ENCODE data around the gene MTIF3. TPM values are rescaled to one million over a fixed set of nuclear protein-coding genes. Genes with fewer than 3 reads are reported as not detected.

The MTIF3 gene
- total RNA-seq, 1 donor from 2014 or later, result 29.6 TPM

GRCh38 chr13:27472441-27472840 lies 22.1 kb upstream of the MTIF3 start:
- TF ChIP-seq CTCF (IDR thresholded peaks at IDR 0.05; ENCODE audit: insufficient read depth, low read depth, low read length) (no peak), EZH2 (IDR thresholded peaks at IDR 0.05; ENCODE audit: insufficient read depth, low read length) (no peak)
- H3K27ac ChIP-seq (ENCODE audit: low read depth, low read length), result no peak overlapping the region
- DNase-seq (ENCODE audit: low read depth) (no peak), FAIRE-seq (no peak)
- H3K9ac ChIP-seq (ENCODE audit: low read length), result no peak overlapping the region
- Mint-ChIP-seq H3K9me3 (ENCODE audit: unreplicated experiment) (no peaks in the 10 kb centered on the region), H3K36me3 (ENCODE audit: low read depth, unreplicated experiment) (no peaks in the 10 kb centered on the region), H3K27ac (ENCODE audit: unreplicated experiment) (no peak overlapping the region), H3K4me1 (ENCODE audit: low read depth, unreplicated experiment) (peaks cover 7% of the 10 kb centered on the region), H3K27me3 (ENCODE audit: low read depth, unreplicated experiment) (peaks cover 4% of the 10 kb centered on the region), H3K4me3 (ENCODE audit: unreplicated experiment) (no peak overlapping the region)
- H3K36me3 ChIP-seq (ENCODE audit: insufficient read depth, low read length), result no peaks in the 10 kb centered on the region
- peak overlapping the region; percentile 26 for H2AFZ ChIP-seq (ENCODE audit: low read depth, low read length)
- no peaks in the 10 kb centered on the region for H3K9me3 ChIP-seq (ENCODE audit: insufficient read depth, low read depth, low read length)
- H3K4me2 ChIP-seq (ENCODE audit: low read length), result no peak overlapping the region
- H4K20me1 ChIP-seq (ENCODE audit: insufficient read depth, low read length), result no peaks in the 10 kb centered on the region
- no peaks in the 10 kb centered on the region for H3K4me1 ChIP-seq (ENCODE audit: insufficient read depth, low read length)
- H3K27me3 ChIP-seq (ENCODE audit: insufficient read depth, low read length), result no peaks in the 10 kb centered on the region
- no peaks in the 10 kb centered on the region for H3K79me2 ChIP-seq (ENCODE audit: insufficient read depth, low read length)
- H3K4me3 ChIP-seq (ENCODE audit: insufficient read depth, low read depth, low read length), result no peak overlapping the region

DNA sequence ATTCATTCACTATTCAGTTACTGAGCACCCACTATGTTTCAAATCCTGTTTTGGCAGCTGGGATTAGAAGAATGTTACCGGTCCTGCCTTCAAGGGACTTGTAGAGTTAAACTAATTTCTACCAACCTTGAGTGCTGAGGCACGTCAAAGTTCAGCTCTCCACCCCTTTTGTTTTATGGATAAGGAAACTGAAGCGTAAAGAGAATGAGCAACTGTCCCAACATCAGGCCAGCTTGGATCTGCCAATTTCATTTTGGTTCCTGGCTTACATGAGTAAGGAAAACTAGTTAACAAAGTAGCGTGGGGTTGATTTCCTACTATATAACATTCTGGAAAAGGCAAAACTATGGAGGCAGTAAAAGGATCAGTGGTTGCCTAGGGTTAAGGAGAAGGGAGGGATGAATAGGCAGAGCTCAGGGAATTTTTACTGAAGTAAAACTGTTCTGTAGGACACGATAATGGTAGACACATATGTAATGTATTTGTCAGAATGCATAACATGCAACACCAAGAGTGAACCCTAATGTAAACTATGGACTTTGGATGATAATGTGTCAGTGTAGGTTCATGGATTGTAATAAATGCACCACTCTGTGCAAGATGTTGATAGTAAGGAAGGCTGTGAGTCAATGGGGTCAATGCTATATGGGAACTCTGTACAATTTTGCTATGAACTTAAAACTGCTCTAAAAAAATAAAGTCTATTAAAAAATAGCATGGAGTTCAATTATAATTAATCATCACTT lies 19.9 kb upstream of the MTIF3 start:
- Mint-ChIP-seq H3K27ac (ENCODE audit: unreplicated experiment) (no peak overlapping the region), H3K9me3 (ENCODE audit: unreplicated experiment) (no peaks in the 10 kb centered on the region), H3K27me3 (ENCODE audit: low read depth, unreplicated experiment) (peaks cover 11% of the 10 kb centered on the region), H3K4me3 (ENCODE audit: unreplicated experiment) (no peak overlapping the region), H3K4me1 (ENCODE audit: low read depth, unreplicated experiment) (no peaks in the 10 kb centered on the region), H3K36me3 (ENCODE audit: low read depth, unreplicated experiment) (no peaks in the 10 kb centered on the region)
- H3K4me2 ChIP-seq (ENCODE audit: low read length), result no peak overlapping the region
- no peak overlapping the region for H3K9ac ChIP-seq (ENCODE audit: low read length)
- H3K9me3 ChIP-seq (ENCODE audit: insufficient read depth, low read depth, low read length), result no peaks in the 10 kb centered on the region
- DNase-seq (ENCODE audit: low read depth) (no peak), FAIRE-seq (no peak)
- no peaks in the 10 kb centered on the region for H3K36me3 ChIP-seq (ENCODE audit: insufficient read depth, low read length)
- H4K20me1 ChIP-seq (ENCODE audit: insufficient read depth, low read length), result no peaks in the 10 kb centered on the region
- TF ChIP-seq CTCF (IDR thresholded peaks at IDR 0.05; ENCODE audit: insufficient read depth, low read depth, low read length) (no peak), EZH2 (IDR thresholded peaks at IDR 0.05; ENCODE audit: insufficient read depth, low read length) (no peak)
- H3K4me3 ChIP-seq (ENCODE audit: insufficient read depth, low read depth, low read length), result no peak overlapping the region
- no peak overlapping the region for H2AFZ ChIP-seq (ENCODE audit: low read depth, low read length)
- no peak overlapping the region for H3K27ac ChIP-seq (ENCODE audit: low read depth, low read length)
- H3K79me2 ChIP-seq (ENCODE audit: insufficient read depth, low read length), result no peaks in the 10 kb centered on the region
- peaks cover 2% of the 10 kb centered on the region for H3K27me3 ChIP-seq (ENCODE audit: insufficient read depth, low read length)
- no peaks in the 10 kb centered on the region for H3K4me1 ChIP-seq (ENCODE audit: insufficient read depth, low read length)

- FAIRE-seq (no peak), DNase-seq (ENCODE audit: low read depth) (no peak)
- peaks cover 2% of the 10 kb centered on the region for H3K27me3 ChIP-seq (ENCODE audit: insufficient read depth, low read length)
- H3K4me2 ChIP-seq (ENCODE audit: low read length), result no peak overlapping the region
- Mint-ChIP-seq H3K36me3 (ENCODE audit: low read depth, unreplicated experiment) (no peaks in the 10 kb centered on the region), H3K27ac (ENCODE audit: unreplicated experiment) (no peak overlapping the region), H3K4me1 (ENCODE audit: low read depth, unreplicated experiment) (no peaks in the 10 kb centered on the region), H3K4me3 (ENCODE audit: unreplicated experiment) (no peak overlapping the region), H3K9me3 (ENCODE audit: unreplicated experiment) (no peaks in the 10 kb centered on the region), H3K27me3 (ENCODE audit: low read depth, unreplicated experiment) (peaks cover 7% of the 10 kb centered on the region)
- TF ChIP-seq EZH2 (IDR thresholded peaks at IDR 0.05; ENCODE audit: insufficient read depth, low read length) (no peak), CTCF (IDR thresholded peaks at IDR 0.05; ENCODE audit: insufficient read depth, low read depth, low read length) (no peak)
- no peaks in the 10 kb centered on the region for H3K9me3 ChIP-seq (ENCODE audit: insufficient read depth, low read depth, low read length)
- H2AFZ ChIP-seq (ENCODE audit: low read depth, low read length), result no peak overlapping the region
- no peaks in the 10 kb centered on the region for H3K4me1 ChIP-seq (ENCODE audit: insufficient read depth, low read length)
- no peak overlapping the region for H3K4me3 ChIP-seq (ENCODE audit: insufficient read depth, low read depth, low read length)
- H3K9ac ChIP-seq (ENCODE audit: low read length), result no peak overlapping the region
- H4K20me1 ChIP-seq (ENCODE audit: insufficient read depth, low read length), result no peaks in the 10 kb centered on the region
- no peak overlapping the region for H3K27ac ChIP-seq (ENCODE audit: low read depth, low read length)
- no peaks in the 10 kb centered on the region for H3K79me2 ChIP-seq (ENCODE audit: insufficient read depth, low read length)
- no peaks in the 10 kb centered on the region for H3K36me3 ChIP-seq (ENCODE audit: insufficient read depth, low read length)
These were observed 16.1 kb upstream of the MTIF3 start for GRCh38 chr13:27466513-27466912.

Measured in astrocyte (in vitro differentiated cells and primary cell).